GM21360 (cell line): ENCODE results near the gene FAM171A1.
"Not testable (repeated sequence)": the region's sequence is repeated elsewhere in the genome, so short reads cannot be mapped to it uniquely, and the experiment has no call there.

Source experiments
- ATAC-seq: cut with Tn5 transposase; IDR thresholded peaks from one replicate; pipeline ENCODE4 v1.9.1; 2021; ENCODE audit warnings: mild to moderate bottlenecking, moderate library complexity; ENCODE audit not compliant: unreplicated experiment

The FAM171A1 gene

DNA sequence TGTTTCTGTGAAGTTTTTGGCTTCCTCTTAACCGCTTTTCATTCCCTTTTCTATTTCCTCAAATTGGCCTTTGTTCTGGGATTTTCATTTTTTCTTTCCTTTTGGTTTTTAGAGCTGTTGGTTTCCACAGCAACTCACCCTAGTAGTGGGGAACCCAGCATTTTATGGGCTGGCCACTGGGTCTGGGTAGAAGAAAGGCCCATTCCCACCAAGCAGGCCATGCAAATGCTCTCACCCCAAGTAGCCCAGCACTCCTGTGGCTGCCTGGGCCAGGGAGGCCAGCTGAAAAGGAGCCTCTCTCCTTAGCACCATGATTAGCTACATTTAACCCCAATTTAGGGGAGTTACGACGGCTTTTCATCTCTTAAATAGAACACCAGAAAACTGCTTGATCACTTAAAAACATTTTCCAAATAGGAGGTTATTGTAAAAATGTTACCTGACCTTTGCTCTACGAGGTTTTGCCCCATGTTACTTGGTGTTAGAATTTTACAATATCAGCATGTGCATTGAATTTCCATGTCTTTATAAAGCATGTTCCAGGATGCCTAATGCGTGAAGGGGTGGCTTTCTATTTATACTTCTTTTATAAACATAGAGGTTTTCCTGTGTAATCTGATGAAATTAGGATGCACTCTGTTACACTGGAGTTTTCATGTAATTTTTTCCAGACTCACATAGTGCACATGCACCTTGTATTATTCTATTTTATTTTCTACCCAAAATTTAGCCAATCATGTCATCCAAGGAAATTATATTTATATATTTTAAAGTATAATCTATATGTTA lies 75.4 kb downstream of the FAM171A1 start:
- ATAC-seq = no peak

GRCh38 chr10:15293862-15294842 lies 76.9 kb downstream of the FAM171A1 start:
- no peak for ATAC-seq

GRCh38 chr10:15290671-15291070 lies 80.4 kb downstream of the FAM171A1 start:
- ATAC-seq = no peak

DNA sequence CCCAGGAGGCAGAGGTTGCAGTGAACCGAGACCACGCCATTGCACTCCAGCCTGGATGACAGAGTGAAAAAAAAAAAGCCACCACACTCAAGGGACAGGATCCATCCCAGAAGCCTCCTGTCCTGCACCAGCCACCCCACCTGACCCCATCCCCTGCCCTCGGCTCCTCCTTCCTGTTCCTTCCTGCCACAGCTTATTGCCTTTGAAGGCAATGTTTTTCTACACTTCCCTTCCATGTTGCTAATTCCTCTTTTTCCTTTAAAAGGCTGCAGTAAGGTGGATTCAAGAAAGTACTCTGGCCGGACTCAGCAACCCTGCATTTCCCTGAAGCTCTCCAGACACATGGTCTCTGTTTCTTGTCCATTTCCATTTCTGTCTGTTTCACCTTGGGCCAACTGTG lies 80.9 kb downstream of the FAM171A1 start:
- ATAC-seq = no peak

DNA sequence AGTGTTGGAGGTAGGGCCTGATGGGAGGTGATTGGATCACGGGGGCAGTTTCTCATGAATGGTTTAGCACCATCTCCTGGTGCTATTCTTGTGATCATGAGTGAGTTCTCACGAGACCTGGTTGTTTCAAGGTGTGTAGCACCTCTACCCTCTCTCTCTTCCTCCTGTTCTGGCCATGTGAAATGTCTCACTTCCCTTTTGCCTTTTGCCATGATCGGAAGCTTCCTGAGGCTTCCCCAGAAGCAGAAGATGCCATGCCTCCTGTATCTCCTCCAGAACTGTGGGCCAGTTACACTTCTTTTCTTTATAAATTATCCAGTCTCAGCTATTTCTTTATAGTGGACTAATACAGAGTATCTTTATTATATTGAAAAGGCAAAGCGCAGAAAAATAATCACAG lies 90.1 kb downstream of the FAM171A1 start:
- ATAC-seq = no peak

GRCh38 chr10:15280462-15280861 lies 90.6 kb downstream of the FAM171A1 start:
- ATAC-seq = no peak

GRCh38 chr10:15279236-15279635 lies 91.9 kb downstream of the FAM171A1 start:
- ATAC-seq = no peak

- no peak for ATAC-seq
Observed at GRCh38 chr10:15278786-15279185, 92.3 kb downstream of the FAM171A1 start.

- not testable (repeated sequence) for ATAC-seq
Observed at GRCh38 chr10:15276039-15276438, 95.0 kb downstream of the FAM171A1 start.

DNA sequence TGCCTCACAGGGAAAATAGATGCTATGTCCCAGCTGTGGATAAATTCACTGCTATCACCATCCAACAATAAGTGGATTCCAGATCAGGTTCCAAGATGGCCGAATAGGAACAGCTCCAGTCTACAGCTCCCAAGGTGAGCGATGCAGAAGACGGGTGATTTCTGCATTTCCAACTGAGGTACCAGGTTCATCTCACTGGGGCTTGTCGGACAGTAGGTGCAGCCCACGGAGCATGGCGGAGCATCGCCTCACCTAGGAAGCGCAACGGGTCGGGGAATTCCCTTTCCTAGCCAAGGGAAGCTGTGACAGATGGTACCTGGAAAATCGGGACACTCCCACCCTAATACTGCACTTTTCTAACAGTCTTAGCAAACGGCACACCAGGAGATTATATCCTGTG lies 101.3 kb downstream of the FAM171A1 start:
- ATAC-seq = not testable (repeated sequence)

- no peak for ATAC-seq
Observed at GRCh38 chr10:15267496-15267895, 103.6 kb downstream of the FAM171A1 start.

DNA sequence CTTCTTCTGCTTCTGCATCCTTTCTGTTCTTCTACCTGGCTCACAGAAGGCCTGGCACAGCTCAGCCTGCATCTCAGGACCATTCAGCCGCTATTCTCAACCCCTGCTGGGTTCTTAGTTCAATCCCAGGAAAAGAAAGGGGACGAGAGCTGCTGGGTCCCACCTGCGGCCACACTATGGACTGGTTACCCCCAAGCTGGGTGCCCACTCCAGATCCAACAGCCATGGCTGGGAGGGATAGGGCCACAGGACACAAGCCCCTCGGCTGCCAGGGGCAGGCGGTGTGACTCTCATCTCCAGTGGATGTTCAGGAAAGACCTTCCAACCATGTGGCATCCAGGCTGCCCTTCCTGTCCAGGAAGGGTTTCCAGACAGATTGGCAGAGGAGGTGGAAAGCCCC lies 105.0 kb downstream of the FAM171A1 start:
- ATAC-seq = no peak

GRCh38 chr10:15265558-15265957 lies 105.5 kb downstream of the FAM171A1 start:
- ATAC-seq = no peak

DNA sequence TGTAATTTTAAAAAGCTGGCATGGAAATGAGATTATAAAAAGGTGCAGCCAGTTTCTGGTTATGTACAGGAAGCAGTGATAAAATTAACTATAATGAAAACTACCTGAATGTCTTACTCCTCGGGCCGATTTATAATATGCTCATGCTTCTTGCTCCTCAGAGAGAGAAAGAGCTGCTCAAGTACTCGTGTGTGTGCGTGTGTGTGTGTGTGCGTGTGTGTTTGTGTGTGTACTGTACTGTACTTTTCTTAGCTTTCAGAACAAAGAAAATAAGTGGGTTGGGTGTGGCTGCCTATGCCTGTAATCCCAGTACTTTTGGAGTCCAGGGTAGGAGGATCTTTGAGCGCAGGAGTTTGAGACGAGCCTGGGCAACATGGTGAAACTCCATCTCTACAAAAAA lies 106.0 kb downstream of the FAM171A1 start:
- ATAC-seq = no peak

GRCh38 chr10:15263657-15264323 lies 107.3 kb downstream of the FAM171A1 start:
- ATAC-seq = no peak

DNA sequence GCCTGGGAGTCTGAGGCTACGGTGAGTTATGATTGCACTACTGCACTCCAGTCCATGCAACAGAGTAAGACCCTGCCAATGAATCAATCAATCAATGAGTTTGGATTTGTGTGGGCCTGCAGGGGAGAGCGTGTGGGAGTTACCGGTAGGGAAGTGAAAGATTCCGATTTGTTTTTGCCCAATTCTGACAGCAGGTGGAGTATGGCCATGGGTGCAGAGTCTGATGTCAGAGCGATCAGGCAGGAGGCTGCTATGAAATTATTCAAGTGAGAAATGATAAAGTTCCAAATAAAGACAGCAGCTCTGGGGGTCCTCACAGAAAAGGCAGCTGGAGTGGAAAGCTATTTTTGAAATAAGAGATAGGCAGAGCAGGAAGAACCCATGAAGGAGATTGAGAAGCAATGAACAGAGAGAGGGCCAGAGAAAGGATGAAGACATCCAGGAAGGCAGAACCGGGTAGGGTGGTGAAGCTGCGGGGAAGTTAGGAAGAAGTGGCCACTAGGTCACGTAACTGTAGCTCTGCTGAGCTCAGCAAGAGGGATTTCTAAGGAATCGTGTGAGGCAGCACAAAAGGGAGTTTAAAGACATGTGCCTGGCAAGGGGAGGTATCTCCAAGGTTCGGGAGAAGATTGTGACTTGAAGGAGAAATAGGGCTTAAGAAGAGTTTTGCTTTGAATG lies 108.9 kb downstream of the FAM171A1 start:
- ATAC-seq = no peak

GRCh38 chr10:15259136-15259535 lies 112.0 kb downstream of the FAM171A1 start:
- ATAC-seq = no peak

GRCh38 chr10:15258255-15258654 lies 112.8 kb downstream of the FAM171A1 start:
- no peak for ATAC-seq

DNA sequence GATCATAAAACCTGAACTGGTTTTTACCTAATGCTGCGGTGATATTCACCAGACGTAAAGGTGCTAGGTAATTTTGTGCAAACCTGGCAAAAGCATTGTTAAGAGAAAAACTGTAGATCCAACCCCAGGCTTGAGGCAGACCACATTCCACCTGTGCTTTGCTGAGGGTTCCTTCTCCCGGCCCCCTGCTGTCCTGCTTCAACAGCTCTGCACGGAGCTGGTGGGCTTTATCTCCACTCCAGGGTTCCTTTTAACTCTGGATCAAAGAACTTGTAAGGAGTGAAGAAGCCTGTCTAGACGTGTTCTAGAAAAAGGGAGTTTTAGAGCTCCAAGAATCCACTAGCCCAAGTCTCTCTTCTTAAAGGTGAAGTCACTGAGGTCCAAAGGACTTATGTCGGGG lies 115.1 kb downstream of the FAM171A1 start:
- no peak for ATAC-seq

DNA sequence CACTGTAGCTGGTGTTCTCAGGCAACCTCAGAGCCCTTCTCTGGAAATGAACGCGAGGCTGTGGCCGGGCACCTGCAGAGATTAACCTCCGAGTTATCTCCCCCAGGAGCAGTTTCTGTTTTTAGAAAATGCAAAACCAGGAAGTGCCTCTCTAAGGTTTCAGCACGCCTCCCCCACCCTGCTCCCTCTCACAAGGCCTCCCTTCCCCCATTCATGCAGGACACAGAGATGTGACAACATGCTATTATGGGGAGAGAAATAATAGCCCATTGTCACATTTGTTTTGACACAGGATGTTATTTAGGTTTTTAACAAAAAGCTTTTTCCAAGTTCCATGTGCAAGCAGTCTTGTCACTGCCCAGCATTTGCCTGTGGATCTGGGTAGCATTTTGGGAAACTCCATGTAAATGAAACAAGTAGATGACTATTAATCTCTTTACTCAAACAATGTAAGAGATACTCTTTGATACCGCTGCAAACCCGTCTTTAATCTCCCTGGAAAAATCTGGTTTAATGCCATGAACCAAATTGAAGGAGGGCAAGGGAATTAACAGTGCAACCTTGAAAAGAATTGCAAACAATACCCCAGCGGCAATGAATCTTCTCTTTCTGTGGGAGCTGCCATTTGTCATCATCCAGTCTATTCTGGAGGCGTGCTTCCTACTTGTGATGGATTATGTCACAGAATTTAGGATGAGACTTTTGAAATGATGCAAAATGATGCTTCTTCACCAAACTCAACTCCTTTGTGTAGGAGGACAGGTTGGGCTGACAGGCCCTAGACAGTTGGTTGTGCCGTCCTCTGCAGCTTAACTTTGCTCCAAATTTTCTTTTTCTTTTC lies 116.1 kb downstream of the FAM171A1 start:
- no peak for ATAC-seq
